GM12875 (cell line): ENCODE data around the gene STH.

ENCODE experiments used
- H3K4me3 ChIP-seq: one replicate; pipeline ENCODE4 v1.5.1; 2011; ENCODE audit warnings: low read depth, low read length, control low read depth
- TF ChIP-seq, protein P1 (sequence below): IDR thresholded peaks from 2 replicates; pipeline ENCODE4 v1.5.1; 2011; ENCODE audit warnings: low read depth, mild to moderate bottlenecking, control low read depth, inconsistent platforms, low read length, moderate library complexity, borderline replicate concordance; ENCODE audit not compliant: insufficient read depth

The STH gene

GRCh38 chr17:46032909-46033308 is 33.9 kb downstream of the STH start:
- H3K4me3 ChIP-seq = no peak overlapping the region
- TF ChIP-seq, protein P1, sequence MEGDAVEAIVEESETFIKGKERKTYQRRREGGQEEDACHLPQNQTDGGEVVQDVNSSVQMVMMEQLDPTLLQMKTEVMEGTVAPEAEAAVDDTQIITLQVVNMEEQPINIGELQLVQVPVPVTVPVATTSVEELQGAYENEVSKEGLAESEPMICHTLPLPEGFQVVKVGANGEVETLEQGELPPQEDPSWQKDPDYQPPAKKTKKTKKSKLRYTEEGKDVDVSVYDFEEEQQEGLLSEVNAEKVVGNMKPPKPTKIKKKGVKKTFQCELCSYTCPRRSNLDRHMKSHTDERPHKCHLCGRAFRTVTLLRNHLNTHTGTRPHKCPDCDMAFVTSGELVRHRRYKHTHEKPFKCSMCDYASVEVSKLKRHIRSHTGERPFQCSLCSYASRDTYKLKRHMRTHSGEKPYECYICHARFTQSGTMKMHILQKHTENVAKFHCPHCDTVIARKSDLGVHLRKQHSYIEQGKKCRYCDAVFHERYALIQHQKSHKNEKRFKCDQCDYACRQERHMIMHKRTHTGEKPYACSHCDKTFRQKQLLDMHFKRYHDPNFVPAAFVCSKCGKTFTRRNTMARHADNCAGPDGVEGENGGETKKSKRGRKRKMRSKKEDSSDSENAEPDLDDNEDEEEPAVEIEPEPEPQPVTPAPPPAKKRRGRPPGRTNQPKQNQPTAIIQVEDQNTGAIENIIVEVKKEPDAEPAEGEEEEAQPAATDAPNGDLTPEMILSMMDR = no peak

- H3K4me3 ChIP-seq = no peak overlapping the region
- TF ChIP-seq, protein P1 = no peak
Measured at GRCh38 chr17:46033392-46033791, 34.3 kb downstream of the STH start.

- TF ChIP-seq, protein P1 = no peak
- no peak overlapping the region for H3K4me3 ChIP-seq
Measured at GRCh38 chr17:46035112-46035818, 36.2 kb downstream of the STH start.

- TF ChIP-seq, protein P1 = no peak
- H3K4me3 ChIP-seq = no peak overlapping the region
Measured at GRCh38 chr17:46036491-46036890, 37.4 kb downstream of the STH start.

GRCh38 chr17:46037722-46038255 is 38.7 kb downstream of the STH start:
- TF ChIP-seq, protein P1 = no peak
- no peak overlapping the region for H3K4me3 ChIP-seq

DNA sequence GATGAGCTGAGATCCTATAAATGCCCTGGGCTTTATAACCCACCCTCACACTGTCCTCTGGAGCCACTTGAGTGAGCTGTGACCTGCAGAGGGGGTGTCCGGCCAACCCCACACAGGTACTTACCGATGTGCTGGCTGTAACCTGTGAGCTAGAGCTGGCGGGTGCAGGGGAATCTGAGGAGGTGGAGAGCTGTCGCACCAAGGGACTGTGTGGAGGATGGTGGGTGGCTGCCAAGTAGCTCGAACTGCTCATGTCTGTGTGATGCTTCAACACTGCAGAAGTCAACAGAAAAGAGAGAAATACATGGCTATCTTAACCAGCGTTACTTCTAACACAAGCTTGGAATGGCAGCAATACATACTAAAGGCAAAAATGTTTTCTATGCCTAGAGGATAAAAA is 39.4 kb downstream of the STH start:
- TF ChIP-seq, protein P1 = no peak
- no peak overlapping the region for H3K4me3 ChIP-seq

DNA sequence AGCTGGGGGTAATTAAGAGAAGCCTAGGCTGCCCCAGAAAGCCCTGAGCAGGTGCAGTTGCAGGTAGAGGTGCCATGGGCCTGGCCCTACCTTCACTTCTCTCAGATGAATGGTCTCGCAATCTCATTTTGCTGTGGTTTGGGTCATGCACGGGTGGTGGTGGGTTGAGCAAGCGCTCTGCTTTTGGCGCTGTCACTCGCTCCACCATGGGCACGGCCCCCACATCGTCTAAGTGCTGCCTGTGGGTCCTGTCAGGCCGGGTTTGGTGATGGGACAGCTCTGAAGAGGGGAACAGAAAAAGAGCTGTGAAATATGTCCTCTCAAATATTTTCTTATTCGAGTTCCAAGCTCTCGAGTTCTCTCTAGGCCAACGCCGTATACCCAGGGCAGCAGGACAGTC is 39.9 kb downstream of the STH start:
- H3K4me3 ChIP-seq = no peak overlapping the region
- TF ChIP-seq, protein P1 = no peak
